GM18868 (cell line): ENCODE measurements around the gene DIP2A.

ENCODE experiments used
- ATAC-seq: cut with Tn5 transposase; IDR thresholded peaks from one replicate; pipeline ENCODE4 v1.9.1; 2021; ENCODE audit warnings: mild to moderate bottlenecking, moderate library complexity; ENCODE audit not compliant: unreplicated experiment

Gene DIP2A

GRCh38 chr21:46552274-46552673 is 93.6 kb downstream of the DIP2A start:
- no peak for ATAC-seq

DNA sequence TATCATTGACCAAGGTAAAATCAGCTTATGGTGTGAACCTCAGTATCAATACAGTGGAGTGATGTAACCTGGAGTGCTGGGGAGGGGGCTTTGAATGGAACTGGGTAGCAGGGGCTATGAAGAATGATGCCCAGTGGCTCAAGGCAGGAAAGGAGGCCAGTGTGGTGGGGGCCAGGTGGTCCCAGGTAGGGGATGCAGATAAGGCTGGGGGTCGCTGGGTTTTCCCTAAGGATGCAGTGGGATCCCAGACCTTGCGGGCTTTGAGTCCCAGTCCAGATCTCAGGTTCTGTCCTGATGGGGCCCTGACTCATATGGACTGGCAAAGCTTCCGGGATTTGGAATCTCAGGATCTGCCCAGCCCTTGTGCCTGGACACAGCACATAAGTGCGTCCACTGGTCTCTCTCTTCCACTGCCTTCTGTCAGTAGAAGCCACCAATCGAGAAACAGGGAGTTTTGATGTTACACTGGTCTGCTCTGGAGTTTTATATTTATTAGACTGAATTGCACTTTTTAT is 94.2 kb downstream of the DIP2A start:
- ATAC-seq: no peak

DNA sequence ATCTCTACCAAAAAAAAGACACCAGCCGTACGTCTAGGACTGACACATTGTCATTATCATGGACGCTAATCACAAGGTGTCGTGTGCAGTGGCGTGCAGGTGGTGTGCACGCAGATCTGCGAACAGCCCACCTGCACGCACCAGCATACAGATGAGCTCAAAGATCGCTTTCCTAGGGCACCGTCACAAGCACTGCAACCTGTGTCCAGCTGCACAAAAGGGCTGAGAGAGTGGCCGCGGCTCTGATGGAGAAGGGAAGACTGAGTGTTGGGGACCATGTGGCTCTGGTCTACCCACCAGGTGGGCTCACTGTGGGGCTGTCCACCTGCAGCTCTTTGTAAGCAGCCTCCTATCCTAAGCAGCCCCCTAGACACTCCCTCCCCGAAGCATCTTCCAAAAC is 95.3 kb downstream of the DIP2A start:
- no peak for ATAC-seq

DNA sequence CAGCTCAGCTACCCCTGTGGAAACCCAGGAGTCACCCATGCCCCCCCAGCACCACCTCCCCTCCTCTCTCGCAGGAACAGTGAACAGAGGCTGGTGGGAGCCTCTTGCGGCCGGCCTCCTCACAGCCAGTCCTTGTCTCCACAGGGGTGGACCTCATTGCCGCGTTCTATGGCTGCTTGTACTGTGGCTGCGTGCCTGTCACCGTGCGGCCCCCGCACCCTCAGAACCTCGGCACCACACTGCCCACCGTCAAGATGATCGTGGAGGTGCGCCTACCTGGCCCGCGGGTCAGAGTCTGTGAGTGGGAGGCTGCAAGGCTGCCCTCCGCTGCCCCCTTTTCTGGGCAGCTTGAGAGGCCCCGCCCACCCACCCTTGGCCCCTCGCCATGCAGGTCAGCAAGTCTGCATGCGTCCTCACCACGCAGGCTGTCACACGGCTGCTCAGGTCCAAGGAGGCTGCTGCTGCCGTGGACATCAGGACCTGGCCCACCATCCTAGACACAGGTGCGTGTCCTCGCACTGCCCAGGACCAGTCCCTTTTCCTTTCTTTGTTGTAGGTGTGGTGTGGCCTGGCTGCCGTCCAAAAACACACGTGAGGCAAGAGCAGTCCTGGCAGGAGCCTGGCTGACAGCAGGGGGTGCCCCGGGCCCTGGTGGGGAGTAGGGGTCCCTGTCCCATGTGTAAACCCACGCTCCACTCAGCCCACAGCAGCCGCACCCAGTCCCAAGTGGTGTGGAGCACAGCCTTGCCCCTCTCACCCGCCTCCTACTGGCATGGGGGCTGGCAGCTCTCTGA is 95.9 kb downstream of the DIP2A start:
- no peak for ATAC-seq

GRCh38 chr21:46555225-46555617 is 96.5 kb downstream of the DIP2A start:
- ATAC-seq: no peak

GRCh38 chr21:46555678-46556077 is 97.0 kb downstream of the DIP2A start:
- no peak for ATAC-seq

- ATAC-seq: no peak
Measured at GRCh38 chr21:46556802-46557201, 98.1 kb downstream of the DIP2A start.

DNA sequence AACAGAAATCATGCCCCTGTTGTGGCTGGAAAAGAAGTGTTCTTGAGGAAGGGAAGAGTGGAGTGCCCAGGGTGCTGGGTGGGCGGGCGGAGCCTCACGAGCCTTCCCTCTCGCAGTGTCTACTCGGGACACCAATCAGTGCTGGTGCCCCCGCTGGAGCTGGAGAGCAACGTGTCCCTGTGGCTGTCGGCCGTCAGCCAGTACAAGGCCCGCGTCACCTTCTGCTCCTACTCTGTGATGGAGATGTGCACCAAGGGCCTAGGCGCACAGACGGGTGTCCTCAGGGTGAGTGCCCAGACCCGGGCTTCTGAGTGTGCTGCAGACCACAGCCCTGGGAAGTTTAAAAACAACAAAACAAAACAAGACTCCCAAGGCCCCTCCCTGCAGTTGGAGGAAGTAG is 98.8 kb downstream of the DIP2A start:
- no peak for ATAC-seq

GRCh38 chr21:46557919-46558392 is 99.3 kb downstream of the DIP2A start:
- ATAC-seq: no peak

- ATAC-seq: peak; percentile 66
Measured at GRCh38 chr21:46559291-46559983, 100.7 kb downstream of the DIP2A start.

DNA sequence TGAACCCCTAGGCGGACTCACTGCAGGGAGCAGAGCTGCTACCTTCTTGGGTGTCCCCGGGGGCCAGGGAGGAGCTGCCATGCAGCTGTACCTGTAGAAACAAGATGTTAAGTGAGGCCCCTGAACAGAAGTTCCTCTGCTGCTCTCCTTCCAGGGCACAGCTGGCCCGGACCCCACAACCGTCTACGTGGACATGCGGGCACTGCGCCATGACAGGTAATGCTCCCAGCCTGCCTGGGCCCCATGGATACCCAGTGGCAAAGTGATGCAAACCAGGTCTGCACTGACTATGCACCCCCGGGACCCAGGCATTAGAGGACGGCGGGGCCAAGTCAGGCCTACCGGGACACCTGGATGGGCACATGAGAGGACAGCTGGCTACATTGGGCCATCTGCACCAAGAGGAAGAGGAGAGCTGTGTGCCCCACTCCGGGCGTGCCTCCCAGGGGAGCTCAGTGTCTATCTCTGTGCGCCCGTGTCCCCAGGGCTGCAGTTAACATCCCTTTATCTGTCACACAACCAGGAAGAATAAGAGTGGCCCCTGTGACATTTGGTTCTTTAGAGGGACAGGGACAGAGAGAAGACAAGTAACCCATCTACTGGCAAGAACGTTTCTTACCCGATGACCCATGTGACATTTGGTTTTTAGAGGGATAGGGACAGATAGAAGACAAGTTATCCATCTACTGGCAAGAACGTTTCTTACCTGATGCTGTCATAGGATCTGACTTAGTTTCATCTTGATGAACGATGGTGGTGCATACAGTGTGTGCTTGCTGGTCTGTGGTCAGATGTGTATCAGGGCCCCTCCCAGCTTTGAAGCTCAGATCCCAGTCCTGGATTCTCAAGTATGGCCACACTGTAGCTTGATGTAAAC is 102.1 kb downstream of the DIP2A start:
- no peak for ATAC-seq

DNA sequence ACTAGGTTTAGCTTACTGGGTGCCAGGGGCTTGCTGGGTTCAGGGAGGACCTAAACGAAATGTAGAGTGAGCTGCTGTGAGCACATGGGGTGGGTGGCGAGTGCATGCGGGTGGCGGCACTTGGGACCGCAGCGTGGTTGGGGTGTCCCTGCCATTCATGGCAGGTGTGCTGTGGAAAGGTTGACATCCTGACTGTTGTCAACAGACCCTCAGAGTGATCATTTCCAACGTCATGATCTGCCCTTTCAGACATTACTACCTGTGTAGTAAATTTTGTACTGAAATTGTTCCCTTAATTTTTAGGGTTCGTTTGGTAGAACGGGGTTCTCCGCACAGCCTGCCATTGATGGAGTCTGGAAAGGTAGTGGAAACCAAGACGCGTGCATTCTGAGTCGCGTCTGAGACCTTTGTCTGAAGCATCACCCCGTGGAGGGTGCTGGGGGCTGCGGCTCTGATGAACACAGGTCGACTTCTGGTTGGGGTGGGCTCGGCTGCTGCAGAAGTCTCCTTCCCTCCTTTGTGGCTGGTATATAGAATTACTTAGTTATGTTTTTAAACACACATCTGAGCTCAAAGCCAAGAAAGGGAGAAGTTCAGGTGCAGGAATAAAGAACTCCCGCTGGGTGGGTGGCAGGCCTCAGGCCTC is 102.9 kb downstream of the DIP2A start:
- ATAC-seq: no peak

- no peak for ATAC-seq
Measured at GRCh38 chr21:46562472-46562871, 103.8 kb downstream of the DIP2A start.

DNA sequence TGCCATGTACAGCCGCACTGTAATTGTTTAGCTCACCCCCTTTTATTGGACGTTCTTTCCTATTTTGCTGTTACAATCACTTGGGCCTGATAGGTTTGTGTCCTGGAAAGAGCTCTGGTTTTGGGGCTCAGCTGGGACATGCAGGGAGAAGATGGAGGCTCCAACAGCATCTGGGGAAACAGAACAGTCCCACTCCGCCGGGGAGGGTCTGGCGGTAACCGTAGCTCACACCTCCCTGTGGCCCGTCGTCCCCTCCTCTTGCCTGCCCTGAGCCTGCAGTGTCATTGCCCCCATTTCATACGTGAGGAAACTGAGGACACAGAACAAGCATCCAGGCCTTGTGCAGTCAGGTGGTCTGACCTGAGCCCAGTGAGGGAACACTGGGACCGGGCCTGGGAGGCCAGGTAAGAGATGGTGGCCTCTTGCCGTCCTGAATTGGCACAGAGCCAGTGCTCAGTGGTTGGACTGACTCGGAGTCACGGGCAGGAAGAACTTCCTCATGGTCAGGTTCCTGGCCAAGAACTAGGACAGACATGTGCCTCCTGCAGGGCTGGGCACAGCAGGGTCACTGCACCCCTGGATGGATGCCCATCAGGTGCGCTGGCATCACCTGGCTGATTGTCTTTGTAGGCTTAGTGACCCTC is 104.4 kb downstream of the DIP2A start:
- no peak for ATAC-seq

- ATAC-seq: no peak
Measured at GRCh38 chr21:46564391-46564790, 105.7 kb downstream of the DIP2A start.

DNA sequence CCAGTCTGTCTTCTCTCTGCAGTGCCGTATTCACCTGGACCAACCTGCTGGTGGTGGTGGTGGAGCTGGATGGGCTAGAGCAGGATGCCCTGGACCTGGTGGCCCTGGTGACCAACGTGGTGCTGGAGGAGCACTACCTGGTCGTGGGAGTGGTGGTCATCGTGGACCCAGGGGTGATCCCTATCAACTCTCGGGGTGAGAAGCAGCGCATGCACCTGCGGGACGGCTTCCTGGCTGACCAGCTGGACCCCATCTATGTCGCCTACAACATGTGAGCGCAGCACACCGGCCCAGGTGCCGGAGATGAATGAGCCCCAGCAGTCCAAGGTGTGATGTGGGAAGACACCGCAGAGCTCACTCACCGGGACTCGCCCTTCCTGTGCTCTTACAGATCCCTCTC is 108.7 kb downstream of the DIP2A start:
- no peak for ATAC-seq

DNA sequence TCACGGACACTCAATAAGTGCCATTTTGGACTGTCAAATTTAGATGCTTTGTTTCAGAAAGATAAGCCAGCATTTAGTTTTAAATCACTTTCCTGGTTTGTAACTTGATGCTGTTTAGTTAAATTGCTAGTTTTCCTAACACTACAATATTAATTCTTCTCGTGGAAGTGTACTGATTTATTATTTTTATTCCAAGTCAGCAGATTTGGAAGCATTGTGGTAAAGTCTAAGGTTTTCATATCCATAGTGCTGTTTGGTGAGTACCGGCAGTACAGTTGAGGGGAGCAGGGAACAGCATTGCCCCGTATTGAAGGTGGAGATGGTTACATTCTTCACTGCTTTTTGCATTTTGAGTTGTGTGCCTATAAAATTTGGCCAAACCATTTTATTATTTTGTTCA is 109.9 kb downstream of the DIP2A start:
- ATAC-seq: no peak

DNA sequence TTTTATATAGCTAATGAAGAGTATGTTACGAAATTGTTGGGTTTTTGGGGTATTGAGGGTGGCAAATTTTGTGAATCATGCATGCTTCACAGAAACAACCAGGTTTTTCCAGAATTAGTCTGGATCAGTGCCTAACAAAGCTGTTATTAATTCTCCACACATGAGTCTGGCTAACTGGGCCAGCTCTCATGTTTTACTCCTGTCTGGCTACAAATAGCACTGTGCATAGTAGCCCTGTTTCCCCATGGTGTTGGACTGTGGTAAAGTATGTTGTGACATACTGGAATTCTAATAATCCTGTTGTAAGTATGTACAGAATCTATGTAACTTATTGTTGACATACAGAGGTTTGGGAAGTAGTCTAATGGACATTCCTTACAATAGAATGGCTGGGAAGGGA is 110.4 kb downstream of the DIP2A start:
- no peak for ATAC-seq

DNA sequence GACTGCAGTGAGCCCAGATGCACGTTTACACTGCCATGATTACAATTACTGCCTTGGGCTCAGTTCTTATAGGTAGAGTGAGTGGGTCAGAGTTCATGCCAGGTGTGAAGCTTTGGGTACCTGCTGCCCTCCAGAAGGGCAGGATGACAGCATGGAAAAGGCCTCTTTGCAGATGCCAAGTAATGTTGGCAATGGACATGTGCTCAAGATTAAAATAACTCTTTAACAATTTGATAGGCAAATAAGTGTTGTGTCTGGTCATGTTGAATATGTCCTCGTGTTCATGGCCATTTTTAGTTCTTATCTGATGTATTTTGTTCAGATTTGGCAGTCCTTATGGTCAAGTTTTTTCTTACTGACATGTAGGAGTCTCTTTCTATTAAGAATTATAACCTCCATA is 111.4 kb downstream of the DIP2A start:
- no peak for ATAC-seq

DNA sequence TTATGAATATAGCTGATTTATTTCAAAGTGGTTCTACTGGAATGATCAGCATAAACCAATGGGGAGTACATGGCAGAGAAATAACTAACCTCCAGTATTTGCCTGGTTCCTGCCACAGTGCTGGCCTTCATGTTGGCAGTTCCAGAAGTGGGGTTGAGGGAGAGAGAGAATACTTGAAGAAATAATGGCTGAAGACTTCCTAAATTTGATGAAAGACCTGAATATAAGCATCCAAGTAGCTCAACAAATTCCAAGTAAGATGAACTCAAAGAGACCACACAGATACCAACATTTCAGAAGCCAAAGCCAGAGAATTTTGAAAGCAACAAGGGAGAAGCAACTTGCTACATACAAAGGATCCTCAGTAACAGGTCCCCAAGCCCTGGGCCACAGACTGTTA is 111.9 kb downstream of the DIP2A start:
- ATAC-seq: no peak
